GM19467 (cell line): ENCODE data around the gene CSAG2.

Source experiments
- ATAC-seq: cut with Tn5 transposase; IDR thresholded peaks from one replicate; pipeline ENCODE4 v1.9.1; 2021; ENCODE audit warnings: mild to moderate bottlenecking, moderate library complexity; ENCODE audit not compliant: unreplicated experiment

CSAG2 gene

DNA sequence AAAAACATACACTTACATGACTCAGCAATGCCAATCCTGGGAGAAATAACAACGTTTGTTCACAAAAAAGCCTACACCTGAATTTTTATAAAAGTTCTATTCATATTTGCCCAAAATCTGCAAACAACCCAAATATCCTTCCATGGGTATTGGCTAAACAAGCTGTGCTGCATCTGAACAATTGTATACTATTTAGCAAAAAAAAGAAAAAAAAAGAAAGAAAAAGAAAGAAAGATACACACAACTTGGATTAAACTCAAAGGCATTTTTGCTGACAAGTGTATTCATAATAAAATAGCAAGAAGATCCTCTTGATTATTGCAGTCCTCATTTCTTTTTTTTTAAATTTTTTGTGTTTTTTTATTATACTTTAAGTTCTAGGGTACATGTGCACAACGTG, 34.9 kb downstream of the CSAG2 start:
- no peak for ATAC-seq

DNA sequence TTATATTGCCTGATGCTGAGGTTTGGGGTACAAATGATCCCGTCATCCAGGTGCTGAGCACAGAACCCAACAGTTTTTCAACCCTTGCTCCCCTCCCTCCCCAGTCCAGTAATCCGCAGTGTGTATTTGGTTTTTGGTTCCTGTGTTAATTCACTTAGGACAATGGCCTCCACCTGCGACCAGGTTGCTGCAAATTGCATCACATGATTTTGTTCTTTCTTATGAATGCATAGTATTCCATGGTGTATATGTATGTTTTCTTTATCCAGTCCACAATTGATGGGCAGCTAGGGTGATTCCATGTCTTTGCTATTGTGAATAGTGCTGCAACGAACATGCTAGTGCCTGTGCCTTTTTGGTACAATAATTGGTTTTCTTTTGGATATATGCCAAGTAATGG, 46.0 kb downstream of the CSAG2 start:
- no peak for ATAC-seq

DNA sequence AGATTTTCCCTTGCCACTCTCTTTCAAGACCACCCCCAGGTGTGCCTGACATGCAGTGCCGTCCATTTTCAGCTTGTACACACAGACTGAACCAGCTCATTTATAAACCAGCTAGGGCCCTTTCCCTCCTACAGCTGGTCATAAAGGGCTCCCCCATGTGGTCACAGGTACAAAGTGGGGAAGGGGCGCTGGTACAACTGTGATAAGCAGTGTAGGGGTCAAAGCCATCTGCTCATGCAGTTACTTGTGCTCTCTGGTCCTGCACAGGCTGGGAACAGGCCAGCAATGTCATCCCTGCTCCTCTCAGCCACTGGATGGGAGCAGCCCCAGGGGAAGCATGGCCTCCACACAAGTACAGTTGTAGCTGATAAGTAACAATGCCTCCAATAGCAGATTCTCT, 50.8 kb downstream of the CSAG2 start:
- ATAC-seq, result no peak
